Measurements from ENCODE around the gene SFT2D1.
A peak's percentile ranks its signal among the peaks of the same experiment; 100 is the strongest.
"Not testable (repeated sequence)": the region's sequence is repeated elsewhere in the genome, so short reads cannot be mapped to it uniquely, and the experiment has no call there.

The SFT2D1 gene

GRCh38 chr6:166342349-166343149, at the start of gene SFT2D1:
TSS of gene SFT2D1 (minus strand) at chr6:166342545. CDS start at chr6:166342481, 64 bp downstream.
- DNase-seq (ENCODE audit: low read depth in 1 of 2, low spot score in 1 of 2) = peak; percentile 32 to 63

DNA sequence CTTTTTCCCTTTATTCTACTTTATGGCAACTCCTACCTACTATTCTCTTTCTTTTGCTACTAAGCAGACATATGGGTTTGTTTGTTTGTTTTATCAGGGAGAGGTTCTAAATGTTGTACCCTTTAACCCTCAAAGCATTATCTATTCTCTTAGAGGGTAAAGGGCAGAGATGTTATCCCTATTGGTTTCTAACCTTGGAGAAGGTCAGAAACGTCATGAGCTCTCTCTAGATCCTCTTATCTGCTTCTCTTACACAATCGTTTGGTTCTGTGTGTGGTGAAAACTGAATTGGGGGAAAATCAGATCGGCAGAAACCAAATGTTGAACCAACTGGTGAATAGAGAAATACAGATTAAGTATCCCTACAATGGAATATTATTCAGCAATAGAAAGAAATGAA, 46.8 kb upstream of the SFT2D1 start:
- DNase-seq (ENCODE audit: low read depth in 1 of 2, low spot score in 1 of 2) = no peak

DNA sequence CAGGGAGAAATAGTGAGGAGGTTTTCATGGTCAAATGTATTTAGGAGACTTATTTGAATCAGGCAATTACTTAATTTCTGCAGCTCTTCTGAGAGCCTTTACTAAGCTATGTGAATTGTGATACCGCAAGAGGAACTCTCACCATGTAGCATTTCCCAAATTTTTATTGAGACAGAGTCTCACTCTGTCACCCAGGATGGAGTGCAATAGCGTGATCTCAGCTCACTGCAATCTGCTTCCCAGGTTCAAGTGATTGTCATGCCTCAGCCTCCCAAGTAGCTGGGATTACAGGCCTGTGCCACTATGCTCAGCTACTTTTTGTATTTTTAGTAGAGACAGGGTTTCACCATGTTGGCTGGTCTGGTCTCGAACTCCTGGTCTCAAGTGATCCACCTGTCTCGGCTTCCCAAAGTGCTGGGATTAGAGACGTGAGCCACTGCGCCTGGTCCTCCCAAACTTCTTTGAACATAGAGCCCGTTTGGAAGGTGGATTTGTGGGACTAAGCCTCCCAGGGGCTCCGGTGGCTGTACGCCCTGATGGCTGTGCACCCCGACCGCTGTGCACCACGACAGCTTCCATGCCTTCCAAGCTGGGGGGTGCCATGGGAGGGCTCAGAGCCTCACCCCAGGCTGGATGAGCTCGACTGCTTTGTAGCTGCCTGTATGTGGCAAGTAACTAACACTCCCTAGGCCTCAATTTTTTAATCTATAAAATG, 46.1 kb upstream of the SFT2D1 start:
- no peak for DNase-seq (ENCODE audit: low read depth in 1 of 2, low spot score in 1 of 2)

DNA sequence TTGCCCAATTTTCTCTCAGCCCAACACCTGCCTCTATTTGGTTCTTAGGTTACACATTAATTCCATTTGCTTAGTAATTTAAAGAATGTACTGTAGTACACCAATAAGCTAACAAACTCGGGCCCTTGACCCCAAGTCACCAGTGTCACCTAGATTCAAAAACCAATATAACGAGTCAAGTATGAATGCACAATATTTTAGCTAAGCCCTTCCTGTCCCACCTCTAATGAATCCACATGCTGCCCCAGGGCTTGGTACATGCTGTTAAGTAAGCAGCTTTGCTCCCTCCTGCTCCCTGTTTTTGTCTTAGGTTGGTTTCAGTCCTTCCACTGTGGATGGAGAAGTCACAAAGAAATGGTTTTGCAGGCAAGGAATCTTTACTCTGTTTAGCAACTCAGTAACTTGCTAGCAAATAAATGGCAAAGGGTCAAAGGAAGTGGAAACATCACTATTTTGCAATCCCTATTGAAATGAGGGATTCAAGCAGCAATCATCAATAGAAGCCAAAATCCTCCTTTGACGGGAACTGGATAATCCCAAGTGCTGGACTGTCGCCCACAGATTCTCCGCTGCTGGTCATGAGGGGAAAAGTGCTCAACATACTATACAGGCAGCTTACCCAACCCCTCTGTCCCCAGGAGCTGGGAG, 45.4 kb upstream of the SFT2D1 start:
- no peak for DNase-seq (ENCODE audit: low read depth in 1 of 2, low spot score in 1 of 2)

GRCh38 chr6:166387098-166387497, 44.8 kb upstream of the SFT2D1 start:
- not testable (repeated sequence) for DNase-seq (ENCODE audit: low read depth in 1 of 2, low spot score in 1 of 2)

DNA sequence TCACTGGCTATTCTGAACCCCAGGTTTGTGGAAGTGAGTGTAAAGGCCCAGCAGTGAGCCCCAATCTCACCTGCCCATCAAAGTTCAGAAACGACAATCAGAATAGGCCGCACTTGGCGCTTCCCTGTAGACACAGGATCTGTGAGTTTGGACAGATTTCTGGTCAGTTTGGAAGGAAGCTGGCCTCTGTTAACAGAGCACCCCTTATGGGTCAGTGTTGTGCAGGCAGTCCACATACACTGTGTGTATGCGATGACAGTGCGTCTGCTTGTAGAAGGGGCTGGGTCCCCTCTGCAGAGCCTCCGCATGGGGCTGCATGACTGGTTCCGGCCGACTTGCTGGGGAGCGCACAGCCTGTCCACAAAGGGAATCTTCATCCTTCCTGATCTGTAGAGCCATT, 43.8 kb upstream of the SFT2D1 start:
- no peak for DNase-seq (ENCODE audit: low read depth in 1 of 2, low spot score in 1 of 2)

DNA sequence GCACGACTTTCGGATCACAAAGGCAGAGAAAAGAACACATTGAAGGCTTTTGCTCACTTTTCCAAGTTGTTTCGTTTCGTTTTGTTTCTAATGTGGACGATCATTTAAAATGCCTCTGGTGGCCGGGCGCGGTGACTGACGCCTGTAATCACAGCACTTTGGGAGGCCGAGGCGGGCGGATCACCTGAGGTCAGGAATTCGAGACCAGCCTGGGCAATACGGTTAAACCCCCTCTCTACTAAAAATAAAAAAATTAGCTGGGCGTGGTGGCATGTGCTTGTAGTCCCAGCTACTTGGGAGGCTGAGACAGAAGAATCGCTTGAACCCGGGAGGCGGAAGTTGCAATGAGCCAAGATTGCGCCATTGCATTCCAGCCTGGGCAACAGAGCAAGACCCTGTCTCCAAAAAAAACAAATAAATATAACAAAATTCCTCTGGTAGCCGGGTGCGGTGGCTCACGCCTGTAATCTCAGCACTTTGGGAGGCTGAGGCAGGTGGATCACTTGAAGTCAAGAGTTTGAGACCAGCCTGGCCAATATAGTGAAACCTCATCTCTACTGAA, 41.5 kb upstream of the SFT2D1 start:
- peak in 1 of 2 donors; percentile 12 for DNase-seq (ENCODE audit: low read depth in 1 of 2, low spot score in 1 of 2)

- peak; percentile 79 to 92 for DNase-seq (ENCODE audit: low read depth in 1 of 2, low spot score in 1 of 2)
These were observed 40.8 kb upstream of the SFT2D1 start, which contains the start of gene MPC1 for GRCh38 chr6:166382933-166383801. TSS of gene MPC1 (minus strand) at chr6:166382940. CDS start at chr6:166382876, 64 bp downstream.

DNA sequence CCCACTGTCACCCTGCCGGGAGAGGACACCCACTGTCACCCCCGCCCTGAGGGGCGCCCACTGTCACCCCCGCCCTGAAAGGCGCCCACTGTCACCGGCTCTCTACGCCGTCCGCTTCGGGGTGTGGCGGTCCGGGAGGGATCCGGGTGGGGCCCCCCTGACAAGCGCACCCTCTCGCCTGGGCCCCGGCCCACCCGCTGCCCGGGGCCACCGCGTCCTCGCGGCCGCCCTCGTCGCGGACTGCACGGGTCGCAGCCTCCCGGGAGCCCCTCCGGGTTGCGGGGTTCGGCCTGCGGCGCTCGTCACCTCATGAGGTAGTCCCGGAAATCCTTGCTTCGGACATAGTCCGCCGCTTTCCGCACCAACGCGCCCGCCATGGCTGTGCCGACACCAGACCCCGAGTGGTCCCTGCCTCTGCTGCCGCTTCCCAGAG, 40.2 kb upstream of the SFT2D1 start:
- DNase-seq (ENCODE audit: low read depth in 1 of 2, low spot score in 1 of 2) = no peak

DNA sequence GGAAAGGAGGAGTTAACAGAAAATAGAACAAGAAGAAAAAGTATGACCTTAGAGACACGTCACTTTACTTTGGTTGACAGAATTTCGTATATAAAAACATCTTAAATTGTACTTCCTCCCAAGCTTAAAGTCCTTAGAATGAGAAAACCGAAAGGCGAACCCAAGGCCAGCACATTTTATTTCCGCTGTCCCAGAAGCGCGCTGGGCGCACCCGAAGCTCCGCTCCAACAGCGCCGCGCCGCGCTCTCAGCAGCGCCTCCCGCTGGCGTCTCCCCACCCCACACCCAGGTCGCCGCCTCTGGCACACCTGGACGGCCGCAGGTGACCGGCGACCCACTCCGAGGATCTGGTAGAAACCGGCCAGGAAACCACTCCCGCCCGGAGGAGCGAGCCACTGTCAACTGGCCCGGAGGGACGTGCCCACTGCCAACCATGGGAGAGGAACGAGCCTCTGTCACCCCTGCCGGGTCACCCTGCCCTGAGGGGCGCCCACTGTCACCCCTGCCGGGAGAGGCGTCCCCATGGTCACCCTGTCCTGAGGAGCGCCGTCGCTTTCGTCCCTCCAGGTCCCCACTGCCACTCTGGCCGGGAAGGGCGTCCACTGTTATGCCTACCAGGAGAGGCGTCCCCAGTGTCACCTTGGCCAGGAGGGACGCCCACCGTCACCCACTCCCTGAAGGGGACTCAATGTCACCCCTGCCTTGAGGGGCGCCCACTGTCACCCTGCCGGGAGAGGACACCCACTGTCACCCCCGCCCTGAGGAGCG, 39.6 kb upstream of the SFT2D1 start:
- peak; percentile 35 to 42 for DNase-seq (ENCODE audit: low read depth in 1 of 2, low spot score in 1 of 2)

GRCh38 chr6:166381381-166381732, 39.0 kb upstream of the SFT2D1 start:
- no peak for DNase-seq (ENCODE audit: low read depth in 1 of 2, low spot score in 1 of 2)

DNA sequence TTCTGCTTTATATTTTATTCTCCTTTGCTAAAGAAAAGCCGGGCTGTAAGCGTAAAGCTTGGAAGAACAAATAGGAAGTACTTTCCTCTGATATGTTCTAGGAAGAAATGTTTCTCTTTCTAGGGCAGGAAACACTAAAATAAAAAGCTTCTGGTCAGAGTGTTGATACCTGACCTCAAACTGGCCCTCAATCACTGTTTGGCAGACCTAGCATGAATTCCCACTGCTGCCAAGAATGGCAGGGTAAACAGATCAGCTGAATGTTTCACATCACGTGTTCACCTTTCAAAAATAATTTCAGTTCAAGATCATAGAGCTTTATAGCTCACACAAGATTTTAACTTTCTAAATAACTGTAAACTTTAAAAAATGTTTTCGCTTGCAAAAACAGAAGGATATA, 37.5 kb upstream of the SFT2D1 start:
- DNase-seq (ENCODE audit: low read depth in 1 of 2, low spot score in 1 of 2) = no peak

DNA sequence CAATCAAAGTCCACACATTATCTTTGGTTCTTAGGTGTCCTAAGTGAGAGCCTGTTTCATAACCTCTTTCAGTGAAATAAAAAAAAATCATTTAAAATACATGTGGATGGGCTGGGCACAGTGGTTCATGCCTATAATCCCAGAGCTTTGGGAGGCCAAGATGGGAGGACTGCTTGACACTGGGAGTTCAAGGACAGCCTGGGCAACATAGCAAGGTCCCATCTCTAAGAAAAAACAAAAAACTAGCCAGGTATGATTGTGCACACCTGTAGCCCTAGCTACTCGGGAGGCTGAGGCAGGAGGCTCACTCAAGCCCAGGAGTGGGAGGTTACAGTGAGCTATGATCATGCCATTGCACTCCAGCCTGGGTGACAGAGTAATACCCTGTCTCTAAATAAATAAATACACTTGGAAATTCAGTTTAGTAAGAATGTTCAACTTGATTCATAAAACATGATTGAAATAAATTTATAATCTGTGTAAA, 36.8 kb upstream of the SFT2D1 start:
- no peak for DNase-seq (ENCODE audit: low read depth in 1 of 2, low spot score in 1 of 2)

DNA sequence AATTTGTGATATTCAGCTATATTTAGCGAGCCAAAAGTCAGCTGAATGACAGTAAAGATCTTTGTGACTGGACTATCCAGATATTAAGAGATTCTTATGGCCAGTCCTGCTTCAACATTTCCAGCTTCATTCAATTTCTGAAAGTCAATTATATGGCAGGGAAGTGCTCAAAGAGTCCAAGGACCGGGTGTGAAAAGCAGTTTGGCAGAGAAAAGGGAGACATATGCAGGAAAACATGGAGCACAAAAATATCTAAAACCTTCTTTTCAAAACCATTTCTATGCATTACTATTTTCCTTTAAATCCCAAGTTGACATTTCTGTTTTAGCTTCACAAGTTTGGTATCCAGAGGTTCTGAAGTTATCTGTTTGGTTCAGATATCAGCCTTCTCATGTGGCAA, 35.4 kb upstream of the SFT2D1 start:
- no peak for DNase-seq (ENCODE audit: low read depth in 1 of 2, low spot score in 1 of 2)

- no peak for DNase-seq (ENCODE audit: low read depth in 1 of 2, low spot score in 1 of 2)
These were observed 32.7 kb upstream of the SFT2D1 start for GRCh38 chr6:166375013-166375412.

GRCh38 chr6:166370489-166370888, 28.1 kb upstream of the SFT2D1 start:
- DNase-seq (ENCODE audit: low read depth in 1 of 2, low spot score in 1 of 2) = no peak

DNA sequence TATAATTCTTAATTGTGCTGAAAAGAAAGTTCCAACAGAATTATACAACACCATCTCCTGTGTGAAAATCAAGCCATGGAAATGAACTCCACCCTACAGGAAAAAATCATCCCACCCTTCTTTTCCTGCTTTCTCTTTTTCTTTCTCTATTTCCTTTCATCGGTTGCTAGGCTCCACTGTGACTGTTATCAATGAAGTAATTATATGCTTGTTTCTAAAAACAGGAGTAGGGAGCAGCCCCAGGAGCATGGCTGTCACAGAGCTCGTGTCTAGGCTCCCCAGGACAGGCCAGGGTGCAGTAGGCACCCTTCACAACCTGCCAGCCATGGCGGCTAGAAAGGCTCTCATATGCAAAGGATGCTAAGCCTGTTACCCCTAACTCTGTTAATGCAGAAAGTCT, 27.4 kb upstream of the SFT2D1 start:
- DNase-seq (ENCODE audit: low read depth in 1 of 2, low spot score in 1 of 2) = no peak

DNA sequence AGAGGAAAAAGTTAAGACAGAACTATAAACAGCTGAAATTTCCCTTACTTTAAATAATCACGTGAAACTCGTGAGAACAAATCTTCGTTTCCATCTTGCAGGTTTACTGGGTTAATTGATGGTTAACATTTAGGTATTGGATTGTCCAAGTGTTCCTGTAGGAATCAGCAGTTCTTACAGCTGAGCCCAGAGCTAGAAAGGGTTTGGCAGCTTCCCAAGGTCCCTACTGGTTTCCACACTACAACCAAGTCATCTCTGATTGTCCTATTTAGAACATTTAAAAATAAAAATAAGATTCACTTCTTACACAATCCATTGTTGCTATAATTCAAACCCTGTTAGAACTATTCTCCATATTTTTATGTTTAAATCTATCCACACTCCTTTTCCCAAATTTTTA, 24.6 kb upstream of the SFT2D1 start:
- DNase-seq (ENCODE audit: low read depth in 1 of 2, low spot score in 1 of 2) = no peak

GRCh38 chr6:166365806-166366205, 23.5 kb upstream of the SFT2D1 start:
- DNase-seq (ENCODE audit: low read depth in 1 of 2, low spot score in 1 of 2) = no peak

GRCh38 chr6:166365221-166365620, 22.9 kb upstream of the SFT2D1 start:
- no peak for DNase-seq (ENCODE audit: low read depth in 1 of 2, low spot score in 1 of 2)
